GM13977 (cell line): ENCODE results near the gene XIRP1.
"Not testable (repeated sequence)": the region's sequence is repeated elsewhere in the genome, so short reads cannot be mapped to it uniquely, and the experiment has no call there.

ENCODE experiments used
- DNase-seq: peaks from one replicate; pipeline ENCODE4 v3.0.0; 2012; ENCODE audit warnings: low spot score
- CTCF ChIP-seq: IDR thresholded peaks from 2 replicates; pipeline ENCODE4 v1.5.1; 2012; ENCODE audit warnings: mild to moderate bottlenecking, control low read depth; ENCODE audit not compliant: insufficient read depth; ENCODE audit errors: extremely low read depth, missing control alignments
- in situ Hi-C: fragments of 300-500 bp; cut with MboI; formaldehyde crosslinking; loops from one replicate; pipeline ENCODE4 v1.12.0; 2022; ENCODE audit warnings: low sequenced_read_pairs, low pct_unique_long_range_greater_than_20kb, mixed read lengths, inconsistent platforms; ENCODE audit not compliant: unreplicated experiment

The XIRP1 gene

GRCh38 chr3:39228496-39228895, 36.1 kb upstream of the XIRP1 start:
- no peak for DNase-seq
- TF ChIP-seq CTCF, result no peak

GRCh38 chr3:39227596-39227995, 35.2 kb upstream of the XIRP1 start:
- in situ Hi-C loops, DNase-seq: not testable (repeated sequence)

More at GRCh38 chr3:39228496-39228895, 36.1 kb upstream of the XIRP1 start:
- in situ Hi-C loops, result no loop called here

GRCh38 chr3:39226106-39226741, 33.8 kb upstream of the XIRP1 start:
- no peak for TF ChIP-seq CTCF
- in situ Hi-C loops, result no loop called here
- peak; percentile 36 for DNase-seq

- in situ Hi-C loops, result no loop called here
- no peak for TF ChIP-seq CTCF
- no peak for DNase-seq
Observed at GRCh38 chr3:39224288-39224687, 31.9 kb upstream of the XIRP1 start.

- no peak for TF ChIP-seq CTCF
- DNase-seq, result no peak
- in situ Hi-C loops, result no loop called here
Observed at GRCh38 chr3:39222939-39223338, 30.5 kb upstream of the XIRP1 start.

GRCh38 chr3:39222462-39222861, 30.1 kb upstream of the XIRP1 start:
- no peak for DNase-seq
- no peak for TF ChIP-seq CTCF
- in situ Hi-C loops, result no loop called here

- no peak for DNase-seq
- in situ Hi-C loops, result no loop called here
- no peak for TF ChIP-seq CTCF
Observed at GRCh38 chr3:39221141-39221530, 28.7 kb upstream of the XIRP1 start.
